Panc1 (cell line): Measurements from ENCODE around the gene THSD7B. TPM values are rescaled to one million over a fixed set of nuclear protein-coding genes. Genes with fewer than 3 reads are reported as not detected.

Source experiments
- ATAC-seq: fragments of 200-7000 bp; cut with Tn5 transposase; 2 replicates; pipeline ENCODE4 v1.9.1; 2020; ENCODE audit warnings: mild to moderate bottlenecking, moderate library complexity
- BruUV-seq: library from RNA; stranded (reverse); fragments of 400-500 nt; replicated peaks from 2 replicates; lab custom pipeline; 2021; lab: Mats Ljungman, UMichigan
- CTCF ChIA-PET: fragments of 300-600 bp; sonication (Branson Sonifier 250); formaldehyde crosslinking; loops from one replicate; lab custom pipeline; 2022; ENCODE audit warnings: antibody characterized with exemption; lab: Charles Lee
- POLR2A ChIA-PET: fragments of 300-600 bp; sonication (Branson Sonifier 250); formaldehyde crosslinking; loops from one replicate; lab custom pipeline; 2022; ENCODE audit warnings: antibody characterized with exemption; lab: Charles Lee
- DNase-seq: peaks from one replicate; pipeline ENCODE4 v3.0.0-alpha.2; 2010; ENCODE audit warnings: low read depth, low spot score
- H3K27ac ChIP-seq: 2 replicates; pipeline ENCODE4 v1.5.1; 2011; ENCODE audit warnings: mild to moderate bottlenecking, low read length, inconsistent platforms
- H3K27me3 ChIP-seq: fragments of 200-500 bp; sonication (Bioruptor generic); 2 replicates; pipeline ENCODE4 v1.6.0; 2014; ENCODE audit warnings: low read length, inconsistent platforms; ENCODE audit not compliant: control insufficient read depth, insufficient read depth
- H3K36me3 ChIP-seq: fragments of 200-500 bp; sonication (Bioruptor generic); 2 replicates; pipeline ENCODE4 v1.5.1; 2014; ENCODE audit warnings: inconsistent platforms, mild to moderate bottlenecking, low read length, moderate library complexity; ENCODE audit not compliant: control insufficient read depth, insufficient read depth
- H3K4me1 ChIP-seq: 2 replicates; pipeline ENCODE4 v1.5.1; 2011; ENCODE audit warnings: inconsistent platforms, mild to moderate bottlenecking, low read length, moderate library complexity; ENCODE audit not compliant: control insufficient read depth, insufficient read depth
- H3K4me3 ChIP-seq, 2 experiments: 2 replicates each; pipeline ENCODE4 v1.5.1; 2011 to 2012; ENCODE audit warnings: low read depth in 2 of 2, low read length in 2 of 2, mild to moderate bottlenecking in 2 of 2, inconsistent platforms in 1 of 2, moderate library complexity in 1 of 2
- H3K9me3 ChIP-seq: fragments of 200-500 bp; sonication (Bioruptor generic); 2 replicates; pipeline ENCODE4 v1.5.1; 2014; ENCODE audit warnings: low read depth, mild to moderate bottlenecking, inconsistent platforms, low read length, moderate library complexity; ENCODE audit not compliant: control insufficient read depth, insufficient read depth
- POLR2AphosphoS5 ChIP-seq: IDR thresholded peaks from 2 replicates; pipeline ENCODE4 v1.6.1; 2012; ENCODE audit warnings: mild to moderate bottlenecking, low read depth, low read length, moderate library complexity
- REST ChIP-seq, 2 experiments: IDR thresholded peaks; 2 replicates each; pipeline ENCODE4 v1.6.1; 2011 to 2012; ENCODE audit warnings: low read depth in 2 of 2, control low read depth in 1 of 2, low read length in 1 of 2, mild to moderate bottlenecking in 1 of 2, moderate library complexity in 1 of 2; ENCODE audit not compliant: insufficient read depth in 1 of 2
- SIN3A ChIP-seq: IDR thresholded peaks from 2 replicates; pipeline ENCODE4 v1.6.1; 2012; ENCODE audit warnings: low read depth, mild to moderate bottlenecking, low read length, moderate library complexity, borderline replicate concordance; ENCODE audit not compliant: insufficient read depth
- TCF7L2 ChIP-seq: IDR thresholded peaks from 2 replicates; pipeline ENCODE4 v1.6.1; 2011; ENCODE audit warnings: mild to moderate bottlenecking, low read depth, low read length, inconsistent platforms
- in situ Hi-C: cut with HindIII; loops from 2 replicates; pipeline ENCODE4 v1.10.0; 2016; ENCODE audit warnings: low sequenced_read_pairs, low pct_unique_long_range_greater_than_20kb
- intact Hi-C: fragments of 100-400 bp; cut with micrococcal nuclease; formaldehyde crosslinking; loops from one replicate; pipeline ENCODE4 v1.10.0; 2022; ENCODE audit not compliant: unreplicated experiment
- total RNA-seq: library from RNA; stranded (reverse); gene quantifications from one replicate; pipeline ENCODE4 v1.2.1, GENCODE V29; 2021; ENCODE audit not compliant: unreplicated experiment
- TF ChIP-seq, protein P1 (sequence below): fragments of 450-650 bp; IDR thresholded peaks from 2 replicates; pipeline ENCODE4 v1.5.1; 2017; ENCODE audit warnings: mild to moderate bottlenecking

THSD7B gene
- total RNA-seq, 1 experiment from 2014 or later: not detected

DNA sequence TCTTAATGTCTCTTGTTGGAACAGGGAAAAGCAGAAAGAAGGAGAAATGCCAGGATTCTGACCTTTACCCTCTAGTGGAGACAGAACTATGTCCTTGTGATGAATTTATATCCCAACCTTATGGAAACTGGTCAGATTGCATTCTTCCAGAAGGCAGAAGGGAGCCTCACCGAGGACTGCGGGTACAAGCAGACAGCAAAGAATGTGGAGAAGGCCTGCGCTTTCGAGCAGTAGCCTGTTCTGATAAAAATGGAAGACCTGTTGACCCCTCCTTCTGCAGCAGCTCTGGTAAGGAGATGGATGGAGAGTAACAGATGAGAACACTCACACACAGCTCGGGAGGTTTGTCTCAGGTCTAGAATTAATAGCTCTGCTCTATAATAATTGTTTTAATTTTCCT is 646.2 kb downstream of the THSD7B start:
- no peak for ATAC-seq
- no peak overlapping the region for H3K27ac ChIP-seq
- no TSS peak for BruUV-seq
- ChIA-PET POLR2A (no interaction called here), CTCF (no interaction called here)
- H3K36me3 ChIP-seq: no peaks in the 10 kb centered on the region
- H3K27me3 ChIP-seq: no peaks in the 10 kb centered on the region
- no peak for DNase-seq
- no peaks in the 10 kb centered on the region for H3K4me1 ChIP-seq
- no peaks in the 10 kb centered on the region for H3K9me3 ChIP-seq
- intact Hi-C loops: no loop called here
- TF ChIP-seq, protein P1, sequence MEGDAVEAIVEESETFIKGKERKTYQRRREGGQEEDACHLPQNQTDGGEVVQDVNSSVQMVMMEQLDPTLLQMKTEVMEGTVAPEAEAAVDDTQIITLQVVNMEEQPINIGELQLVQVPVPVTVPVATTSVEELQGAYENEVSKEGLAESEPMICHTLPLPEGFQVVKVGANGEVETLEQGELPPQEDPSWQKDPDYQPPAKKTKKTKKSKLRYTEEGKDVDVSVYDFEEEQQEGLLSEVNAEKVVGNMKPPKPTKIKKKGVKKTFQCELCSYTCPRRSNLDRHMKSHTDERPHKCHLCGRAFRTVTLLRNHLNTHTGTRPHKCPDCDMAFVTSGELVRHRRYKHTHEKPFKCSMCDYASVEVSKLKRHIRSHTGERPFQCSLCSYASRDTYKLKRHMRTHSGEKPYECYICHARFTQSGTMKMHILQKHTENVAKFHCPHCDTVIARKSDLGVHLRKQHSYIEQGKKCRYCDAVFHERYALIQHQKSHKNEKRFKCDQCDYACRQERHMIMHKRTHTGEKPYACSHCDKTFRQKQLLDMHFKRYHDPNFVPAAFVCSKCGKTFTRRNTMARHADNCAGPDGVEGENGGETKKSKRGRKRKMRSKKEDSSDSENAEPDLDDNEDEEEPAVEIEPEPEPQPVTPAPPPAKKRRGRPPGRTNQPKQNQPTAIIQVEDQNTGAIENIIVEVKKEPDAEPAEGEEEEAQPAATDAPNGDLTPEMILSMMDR: no peak
- no peak for TF ChIP-seq SIN3A
- no peak for TF ChIP-seq POLR2AphosphoS5
- TF ChIP-seq TCF7L2: no peak
- no peak overlapping the region for H3K4me3 ChIP-seq
- in situ Hi-C loops: no loop called here

- no peak for ATAC-seq
- CTCF ChIA-PET: no interaction called here
- in situ Hi-C loops (no loop called here), intact Hi-C loops (no loop called here)
- POLR2A ChIA-PET: no interaction called here
- TF ChIP-seq, protein P1: no peak
- TF ChIP-seq SIN3A (no peak), REST (IDR thresholded peaks at IDR 0.05; ENCODE audit: insufficient read depth in 1 of 2, low read depth in 2 of 2, low read length in 1 of 2) (no peak), TCF7L2 (no peak), POLR2AphosphoS5 (no peak)
- Histone ChIP-seq H3K27ac (no peak overlapping the region), H3K4me3 (no peak overlapping the region), H3K27me3 (no peaks in the 10 kb centered on the region), H3K36me3 (no peaks in the 10 kb centered on the region), H3K9me3 (no peaks in the 10 kb centered on the region), H3K4me1 (no peaks in the 10 kb centered on the region)
- BruUV-seq: no TSS peak
- DNase-seq: no peak
Observed at GRCh38 chr2:137420744-137421143, 655.4 kb downstream of the THSD7B start.

- ChIA-PET CTCF (no interaction called here), POLR2A (no interaction called here)
- intact Hi-C loops: no loop called here
- in situ Hi-C loops: no loop called here
- Histone ChIP-seq H3K4me3 (no peak overlapping the region), H3K27ac (no peak overlapping the region), H3K27me3 (no peaks in the 10 kb centered on the region), H3K36me3 (no peaks in the 10 kb centered on the region), H3K9me3 (no peaks in the 10 kb centered on the region), H3K4me1 (no peaks in the 10 kb centered on the region)
- ATAC-seq (no peak), DNase-seq (no peak)
- BruUV-seq: no TSS peak
- TF ChIP-seq POLR2AphosphoS5 (no peak), REST (IDR thresholded peaks at IDR 0.05; ENCODE audit: insufficient read depth in 1 of 2, low read depth in 2 of 2, low read length in 1 of 2) (no peak), SIN3A (no peak), TCF7L2 (no peak)
- TF ChIP-seq, protein P1: no peak
Observed at GRCh38 chr2:137435162-137435561, 669.8 kb downstream of the THSD7B start.
